Endothelial cell of coronary artery (primary cell): ENCODE data around the gene STARD3. TPM values are rescaled to one million over a fixed set of nuclear protein-coding genes. Genes with fewer than 3 reads are reported as not detected.

Experiments used
- total RNA-seq: library from RNA; depleted of rRNA; stranded (reverse); fragments of >200 nt; gene quantifications from 2 replicates; pipeline ENCODE4 v1.2.3, GENCODE V29; 2014

STARD3 gene
- 20.1 and 26.4 TPM in 2 replicates for total RNA-seq

DNA sequence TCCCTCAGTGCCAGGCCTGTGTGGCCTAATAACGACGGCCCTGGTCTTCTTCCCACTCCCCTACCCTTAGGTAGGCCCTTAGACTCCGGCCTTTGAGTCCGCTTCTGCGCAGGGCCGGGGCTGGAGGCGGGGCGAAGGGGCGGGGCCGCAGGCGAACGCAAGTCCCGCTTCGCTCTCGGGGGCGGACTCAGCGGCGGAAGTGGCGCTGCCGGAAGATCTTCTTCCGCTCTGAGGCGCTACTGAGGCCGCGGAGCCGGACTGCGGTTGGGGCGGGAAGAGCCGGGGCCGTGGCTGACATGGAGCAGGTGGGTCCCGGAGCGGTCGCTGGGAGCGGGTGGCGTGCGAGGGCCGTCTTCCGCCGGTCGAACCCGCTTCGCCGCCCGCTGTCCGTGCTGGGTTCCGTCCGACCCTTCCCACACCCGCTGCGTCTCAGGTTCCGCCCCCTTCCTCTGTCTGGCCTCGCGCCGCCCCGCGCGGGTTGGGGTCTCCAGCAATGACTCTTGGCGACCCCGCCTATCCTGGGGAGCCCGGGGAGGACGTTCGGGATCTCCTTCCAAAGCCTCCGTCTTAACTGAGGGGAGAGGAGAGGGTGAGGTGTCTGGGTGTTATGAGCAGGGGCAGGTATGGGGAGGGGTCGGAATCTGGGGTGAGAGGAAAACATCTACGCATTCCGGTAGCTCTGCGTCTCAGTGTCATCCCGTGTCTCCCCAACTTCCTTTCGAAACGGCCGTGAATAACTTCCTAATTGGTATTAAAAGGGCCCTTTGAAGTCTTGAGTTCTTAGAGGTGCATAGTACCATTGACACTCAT, at the start of gene STARD3:
STARD3 (plus strand) TSS at position 218 of the 810 bp plus-strand sequence. CDS start 16,388 bp downstream, outside the sequence.

DNA sequence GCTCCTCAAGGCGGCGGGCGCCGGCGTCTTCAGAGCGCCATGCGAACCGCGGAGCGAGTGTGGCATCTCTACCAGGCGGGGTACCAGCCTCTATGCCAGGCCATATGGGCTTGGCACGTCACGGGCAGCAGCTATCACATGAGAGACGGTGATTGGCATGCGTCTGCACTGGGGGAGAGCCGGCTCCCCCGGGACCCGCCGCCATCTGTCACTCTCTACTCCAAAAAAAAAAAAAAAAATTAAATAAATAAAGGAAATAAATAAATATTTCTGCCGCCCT, 29.2 kb upstream of the STARD3 start, which contains the start of gene NEUROD2:
NEUROD2 (minus strand) TSS at position 70 of the 280 bp plus-strand sequence. CDS start 1,321 bp downstream, outside the sequence.

DNA sequence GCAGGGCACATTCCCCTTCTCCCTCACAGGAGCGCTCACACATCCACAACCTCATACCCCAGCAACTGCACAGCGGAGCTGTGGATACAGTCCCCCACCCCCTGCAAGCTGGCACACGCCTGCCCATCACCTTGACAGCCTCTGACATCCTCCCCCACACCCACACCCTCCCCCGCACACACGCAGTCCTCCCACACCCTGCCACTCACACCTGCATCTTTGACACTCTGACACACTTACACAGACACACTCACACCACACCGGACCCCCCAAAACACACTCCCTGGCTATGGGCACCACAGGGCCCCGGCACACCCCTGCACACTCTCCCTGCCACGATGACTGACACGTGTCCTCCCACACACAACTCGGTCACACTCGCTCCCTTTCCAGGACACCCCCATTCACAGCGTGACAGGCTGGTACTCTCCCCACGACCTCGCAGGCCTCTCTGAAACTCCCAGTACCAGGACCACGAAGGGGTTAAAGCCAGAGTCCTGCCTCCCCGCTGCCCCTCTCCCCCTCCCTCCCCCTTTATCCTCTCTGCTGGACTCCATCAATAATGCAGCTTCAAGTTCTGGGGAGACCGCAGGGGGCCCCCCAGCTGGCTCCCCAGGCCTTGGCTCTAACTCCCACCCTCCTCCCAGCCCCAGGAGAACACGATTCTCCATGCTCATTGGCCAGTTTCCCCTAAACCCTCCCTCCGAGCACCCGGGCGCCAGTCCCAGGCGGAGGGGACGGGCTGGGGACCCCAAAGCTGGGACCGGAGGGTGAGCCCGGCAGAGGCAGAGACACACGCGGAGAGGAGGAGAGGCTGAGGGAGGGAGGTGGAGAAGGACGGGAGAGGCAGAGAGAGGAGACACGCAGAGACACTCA, 10.5 kb upstream of the STARD3 start, which contains the start of gene PPP1R1B:
PPP1R1B (plus strand) TSS at position 782 of the 876 bp plus-strand sequence. CDS start 441 bp downstream, outside the sequence.

DNA sequence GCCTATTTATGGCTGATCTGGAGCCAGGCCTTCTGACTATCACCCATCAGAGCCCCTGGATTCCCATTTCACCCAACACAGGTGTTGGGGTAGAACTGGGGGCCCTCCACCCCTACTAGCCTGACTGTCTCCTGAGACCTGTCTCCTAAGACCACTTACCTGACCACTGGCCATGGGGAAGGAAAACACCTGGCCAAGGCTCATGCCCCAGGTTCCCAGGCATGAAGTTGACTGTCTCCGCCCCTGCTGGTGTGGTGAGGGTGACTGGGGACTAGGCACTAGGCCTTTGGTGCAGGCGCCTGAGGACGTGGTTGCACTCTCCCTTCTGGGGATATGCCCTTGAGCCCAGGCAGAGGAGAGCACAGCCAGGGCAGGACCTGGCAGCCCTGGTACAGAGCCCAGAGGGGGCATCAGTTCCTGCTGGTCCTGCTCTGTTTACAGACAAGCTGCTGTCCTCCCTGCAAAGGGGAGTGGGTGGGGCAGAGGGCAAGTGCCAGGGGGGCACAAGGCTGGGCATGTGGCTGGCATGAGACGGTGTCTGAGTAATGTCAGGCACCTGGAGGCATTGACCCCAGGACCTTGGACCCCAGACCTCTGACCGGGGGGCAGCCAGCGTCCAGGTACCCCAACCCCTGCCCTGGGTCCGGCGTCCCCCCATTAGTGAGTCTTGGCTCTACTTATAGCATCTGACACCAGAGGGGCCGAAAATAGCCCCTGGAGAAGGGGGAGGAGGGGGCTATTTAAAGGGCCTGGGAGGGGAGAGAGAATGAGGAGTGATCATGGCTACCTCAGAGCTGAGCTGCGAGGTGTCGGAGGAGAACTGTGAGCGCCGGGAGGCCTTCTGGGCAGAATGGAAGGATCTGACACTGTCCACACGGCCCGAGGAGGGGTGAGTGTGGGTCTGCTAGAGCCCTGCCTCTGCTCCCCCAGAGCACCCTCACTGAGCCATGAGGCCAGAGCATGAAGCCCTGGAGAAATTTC, 27.9 kb downstream of the STARD3 start, which contains the start of gene TCAP:
TCAP (plus strand) TSS at position 769 of the 981 bp plus-strand sequence; CDS start at position 780, 11 bp downstream.

DNA sequence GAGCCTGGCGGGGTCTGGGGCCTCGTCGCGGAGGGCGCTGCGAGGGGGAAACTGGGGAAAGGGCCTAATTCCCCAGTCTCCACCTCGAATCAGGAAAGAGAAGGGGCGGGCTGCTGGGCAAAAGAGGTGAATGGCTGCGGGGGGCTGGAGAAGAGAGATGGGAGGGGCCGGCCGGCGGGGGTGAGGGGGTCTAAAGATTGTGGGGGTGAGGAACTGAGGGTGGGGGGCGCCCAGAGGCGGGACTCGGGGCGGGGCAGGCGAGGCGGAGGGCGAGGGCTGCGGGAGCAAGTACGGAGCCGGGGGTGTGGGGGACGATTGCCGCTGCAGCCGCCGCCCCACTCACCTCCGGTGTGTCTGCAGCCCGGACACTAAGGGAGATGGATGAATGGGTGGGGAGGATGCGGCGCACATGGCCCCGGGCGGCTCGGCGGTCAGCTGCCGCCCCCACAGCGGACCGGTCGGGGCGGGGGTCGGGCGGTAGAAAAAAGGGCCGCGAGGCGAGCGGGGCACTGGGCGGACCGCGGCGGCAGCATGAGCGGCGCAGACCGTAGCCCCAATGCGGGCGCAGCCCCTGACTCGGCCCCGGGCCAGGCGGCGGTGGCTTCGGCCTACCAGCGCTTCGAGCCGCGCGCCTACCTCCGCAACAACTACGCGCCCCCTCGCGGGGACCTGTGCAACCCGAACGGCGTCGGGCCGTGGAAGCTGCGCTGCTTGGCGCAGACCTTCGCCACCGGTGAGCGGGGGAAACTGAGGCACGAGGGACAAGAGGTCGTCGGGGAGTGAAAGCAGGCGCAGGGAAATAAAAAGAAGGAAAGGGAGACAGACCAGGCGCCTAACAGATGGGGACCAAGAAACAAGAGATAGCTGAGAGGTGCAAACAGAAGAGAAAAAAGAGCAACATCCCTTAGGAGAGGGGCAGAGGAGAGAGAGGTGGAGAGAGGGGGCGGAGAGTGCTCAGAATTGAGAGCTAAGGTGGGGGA, 31.3 kb downstream of the STARD3 start, which contains the start of gene PNMT:
PNMT (plus strand) TSS at position 509 of the 980 bp plus-strand sequence; CDS start at position 532, 23 bp downstream.

DNA sequence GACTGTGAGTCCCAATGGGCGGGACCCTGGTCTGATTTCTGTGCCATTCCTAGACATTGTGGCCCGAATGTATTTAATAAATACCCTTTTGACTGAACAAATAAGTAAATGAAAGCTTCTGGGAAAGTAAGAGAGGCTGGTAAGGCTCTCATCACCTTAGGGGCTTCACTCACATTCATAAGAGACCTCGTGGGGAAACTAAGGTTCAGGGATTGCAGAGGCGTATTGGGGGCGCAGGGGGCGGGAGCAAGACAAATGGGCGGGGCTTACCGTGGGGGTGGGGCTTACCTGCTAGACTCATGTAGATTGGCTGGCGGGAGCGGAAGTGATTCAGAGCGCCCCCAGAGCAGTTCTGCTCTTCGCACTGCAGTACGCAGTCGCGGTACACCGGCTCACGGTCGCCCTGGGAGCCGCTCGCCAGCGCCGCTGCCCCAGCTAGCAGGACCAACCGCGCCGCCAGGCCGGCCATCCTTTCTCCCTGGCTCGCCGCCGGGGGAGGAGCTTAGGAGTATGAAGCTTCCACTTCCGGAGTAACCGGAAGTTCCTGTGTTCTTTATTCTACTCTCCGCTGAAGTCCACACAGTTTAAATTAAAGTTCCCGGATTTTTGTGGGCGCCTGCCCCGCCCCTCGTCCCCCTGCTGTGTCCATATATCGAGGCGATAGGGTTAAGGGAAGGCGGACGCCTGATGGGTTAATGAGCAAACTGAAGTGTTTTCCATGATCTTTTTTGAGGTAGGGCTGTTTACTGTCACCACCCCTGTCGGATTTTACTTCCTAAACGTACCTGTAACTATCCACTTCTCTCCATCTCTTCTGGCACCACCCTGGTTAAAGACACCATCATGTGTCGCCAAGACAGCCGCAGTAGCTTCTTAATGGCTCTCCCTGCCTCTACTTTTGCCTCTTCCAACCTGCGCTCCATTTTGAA, 50.9 kb downstream of the STARD3 start, which contains the start of gene PGAP3:
PGAP3 (minus strand) TSS at position 512 of the 929 bp plus-strand sequence; CDS start at position 469, 43 bp downstream.

DNA sequence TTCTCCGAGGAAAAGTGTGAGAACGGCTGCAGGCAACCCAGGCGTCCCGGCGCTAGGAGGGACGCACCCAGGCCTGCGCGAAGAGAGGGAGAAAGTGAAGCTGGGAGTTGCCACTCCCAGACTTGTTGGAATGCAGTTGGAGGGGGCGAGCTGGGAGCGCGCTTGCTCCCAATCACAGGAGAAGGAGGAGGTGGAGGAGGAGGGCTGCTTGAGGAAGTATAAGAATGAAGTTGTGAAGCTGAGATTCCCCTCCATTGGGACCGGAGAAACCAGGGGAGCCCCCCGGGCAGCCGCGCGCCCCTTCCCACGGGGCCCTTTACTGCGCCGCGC, 62.8 kb downstream of the STARD3 start, which contains the start of gene ERBB2:
ERBB2 (plus strand) TSS at position 247 of the 330 bp plus-strand sequence. CDS start 175 bp downstream, outside the sequence.

Other genes starting within 250 kb of the STARD3 start
- gene FBXL20, start 235.5 kb upstream of the STARD3 start, total RNA-seq, result 9.8 and 11.3 TPM in 2 replicates
- gene MED1, start 185.9 kb upstream of the STARD3 start, total RNA-seq, result 20.7 and 22.6 TPM in 2 replicates
- 20.6 and 24.0 TPM in 2 replicates for gene CDK12, start 175.7 kb upstream of the STARD3 start, total RNA-seq
- gene NEUROD2, start 29.2 kb upstream of the STARD3 start, total RNA-seq, result not detected in 2 replicates
- gene PPP1R1B, start 10.2 kb upstream of the STARD3 start, total RNA-seq, result not detected in 2 replicates
- 0.18 and 0.28 TPM in 2 replicates for gene TCAP, start 28.2 kb downstream of the STARD3 start, total RNA-seq
- gene PNMT, start 31.3 kb downstream of the STARD3 start, total RNA-seq, result not detected in 2 replicates
- 3.0 and 3.8 TPM in 2 replicates for gene PGAP3, start 50.9 kb downstream of the STARD3 start, total RNA-seq
- 19.2 and 21.8 TPM in 2 replicates for gene ERBB2, start 62.9 kb downstream of the STARD3 start, total RNA-seq
- gene MIEN1, start 93.4 kb downstream of the STARD3 start, total RNA-seq, result 11.3 and 12.6 TPM in 2 replicates
- gene GRB7, start 100.8 kb downstream of the STARD3 start, total RNA-seq, result not detected in 2 replicates
- gene IKZF3, start 227.2 kb downstream of the STARD3 start, total RNA-seq, result not detected in 2 replicates
- gene ZPBP2, start 231.1 kb downstream of the STARD3 start, total RNA-seq, result not detected in 2 replicates